OCI-M1 (cell line): ENCODE measurements around the gene HDAC5.
"Not testable (repeated sequence)": the region's sequence is repeated elsewhere in the genome, so short reads cannot be mapped to it uniquely, and the experiment has no call there.

Experiments used
- DNase-seq: peaks from one replicate; lab custom pipeline; 2025; lab: John Stamatoyannopoulos, UW

Gene HDAC5

DNA sequence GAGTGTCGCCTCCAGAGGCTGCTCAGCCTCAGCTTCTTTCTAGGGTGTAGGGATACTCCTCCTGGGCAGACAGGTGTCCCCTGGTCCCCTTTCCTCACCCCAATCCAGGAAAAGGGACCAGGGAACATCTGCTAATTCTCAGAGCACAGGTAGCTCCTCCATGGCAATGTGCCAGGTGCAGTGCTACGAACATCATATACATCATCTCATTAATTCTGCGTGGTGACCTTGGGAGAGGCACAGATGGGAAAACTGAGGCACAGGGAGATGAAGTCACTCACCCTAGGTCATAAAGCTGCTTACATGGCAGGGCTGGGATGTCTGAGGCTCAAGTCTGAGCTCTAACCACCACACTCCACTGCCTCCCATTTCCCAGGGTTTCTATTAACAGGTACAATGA is 11.7 kb downstream of the HDAC5 start:
- no peak for DNase-seq

DNA sequence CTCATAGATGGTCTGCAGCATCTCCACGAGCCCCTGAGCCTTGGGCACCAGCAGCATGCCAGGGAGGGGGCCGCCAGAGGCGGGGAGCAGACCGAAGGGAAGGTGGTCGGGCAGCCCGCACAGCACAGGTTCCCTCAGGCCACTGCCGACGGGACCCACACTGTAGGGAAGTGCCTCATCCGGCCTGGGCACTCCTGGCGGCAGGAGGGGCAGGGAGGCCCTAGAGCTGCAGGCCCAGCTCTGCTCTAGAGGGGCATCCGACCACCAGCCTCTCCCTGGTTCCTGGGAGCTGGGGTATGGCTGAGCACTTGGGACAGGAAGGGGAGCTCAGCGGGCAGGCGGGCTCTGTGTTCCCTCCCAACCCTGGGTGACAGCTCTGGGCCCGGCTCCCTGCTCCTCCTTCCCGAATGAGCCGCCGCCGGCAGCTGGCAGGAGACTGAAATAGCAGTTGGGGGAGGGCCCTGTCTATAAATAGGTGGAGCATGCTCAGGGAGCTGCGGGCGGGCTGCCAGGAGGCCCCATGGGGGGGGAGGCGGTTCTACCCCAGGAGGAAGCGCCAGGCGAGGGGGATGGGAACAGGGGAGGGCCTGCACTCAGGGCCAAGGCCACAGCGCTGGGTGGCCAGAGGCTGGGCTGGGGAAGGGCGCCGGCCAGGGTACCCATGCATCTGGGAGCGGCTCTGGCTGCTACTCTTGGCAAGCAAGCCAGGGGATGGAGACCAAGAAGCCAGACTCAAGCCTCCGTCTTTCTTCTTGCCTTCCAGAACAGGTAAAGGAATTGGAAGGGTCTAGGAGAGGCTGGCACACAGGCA is 12.4 kb downstream of the HDAC5 start:
- DNase-seq: peak; percentile 95

DNA sequence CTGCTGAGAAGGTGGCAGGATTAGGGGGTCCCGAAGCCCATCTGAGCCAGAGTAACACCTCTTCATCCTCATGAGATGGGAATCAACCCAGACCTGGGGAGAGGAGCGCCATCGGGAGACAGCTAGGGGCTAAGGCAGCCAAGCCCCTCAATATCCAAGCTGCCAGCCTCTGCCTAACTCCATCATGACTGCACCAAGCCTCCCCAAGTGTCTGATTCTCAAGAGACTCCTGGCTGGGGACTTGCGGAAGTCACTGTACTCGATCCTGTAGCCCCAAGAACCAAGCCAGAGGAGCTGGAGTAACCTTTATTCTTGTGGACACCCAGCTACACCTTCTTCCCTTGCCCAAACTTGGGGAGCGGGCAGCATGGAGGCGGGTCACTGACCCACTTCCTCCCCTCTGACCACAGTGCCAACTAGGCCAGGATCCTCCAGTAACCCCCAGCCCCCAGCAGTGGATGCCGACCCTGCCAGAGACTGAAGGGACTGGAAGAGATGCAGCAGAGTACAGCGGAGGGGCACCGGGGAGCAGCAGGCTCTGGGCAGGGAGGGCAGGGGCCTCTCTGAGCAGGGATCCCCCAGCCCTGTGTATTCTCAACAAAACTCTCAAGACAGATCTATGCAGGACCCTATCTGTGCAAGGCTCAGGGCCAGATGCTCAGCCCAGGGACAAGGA is 13.3 kb downstream of the HDAC5 start:
- DNase-seq: no peak

DNA sequence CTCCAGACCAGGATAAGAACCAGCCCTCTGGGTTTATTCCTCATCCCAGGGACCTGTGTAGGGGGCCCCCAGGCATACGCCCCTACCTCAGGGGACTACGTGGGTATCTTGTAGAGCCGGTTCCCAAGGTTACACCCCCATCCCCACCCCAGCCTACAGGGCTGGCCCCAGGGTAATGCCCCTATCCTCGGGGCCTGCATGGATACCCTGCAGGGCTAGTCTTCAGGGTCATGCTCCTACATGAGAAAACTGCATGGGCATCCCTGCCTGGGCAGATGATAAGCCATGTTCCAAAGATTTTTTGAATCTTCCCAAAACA is 14.2 kb downstream of the HDAC5 start:
- DNase-seq: no peak

DNA sequence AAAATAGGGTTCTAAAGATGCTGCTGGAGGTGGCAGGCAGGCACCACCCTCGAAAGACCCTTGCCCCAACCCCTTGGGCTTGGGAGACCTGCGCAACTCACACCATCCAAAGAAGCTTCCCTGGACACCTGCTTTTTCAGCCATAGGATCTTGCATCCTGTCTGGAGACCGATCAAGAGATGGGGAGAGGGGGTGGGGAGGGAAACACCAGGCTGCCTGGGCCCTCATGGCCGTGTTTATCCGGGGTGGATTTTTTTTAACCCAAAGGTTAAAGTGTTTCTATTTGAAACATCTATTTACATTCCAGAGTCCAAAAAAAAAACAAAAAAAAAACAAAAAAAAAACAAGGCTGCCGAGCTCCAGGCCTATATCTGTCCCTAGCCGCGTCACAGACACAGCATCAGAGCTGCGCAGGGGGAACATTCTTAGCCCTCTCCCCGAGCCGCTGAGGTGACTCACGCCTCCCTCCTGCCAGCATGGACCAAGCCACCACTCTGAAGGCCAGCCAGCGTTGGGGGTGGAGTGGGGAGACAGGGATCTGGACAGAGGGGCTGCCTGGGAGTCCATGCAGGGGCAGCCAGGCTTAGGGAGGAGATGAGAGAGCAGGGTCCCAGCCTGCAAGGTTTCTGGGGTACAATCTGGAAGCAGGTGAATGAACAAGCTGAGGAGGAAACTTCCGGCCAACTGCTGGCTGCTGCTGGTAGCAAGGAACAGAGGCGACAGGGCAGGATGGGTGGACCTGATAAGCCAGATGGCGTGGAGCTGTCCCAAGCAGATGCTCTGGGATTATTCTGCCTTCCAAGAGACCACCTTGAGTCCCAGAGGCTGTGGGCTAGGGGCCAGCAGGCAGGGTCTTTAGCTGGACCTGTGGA is 14.8 kb downstream of the HDAC5 start:
- peak; percentile 40 for DNase-seq

DNA sequence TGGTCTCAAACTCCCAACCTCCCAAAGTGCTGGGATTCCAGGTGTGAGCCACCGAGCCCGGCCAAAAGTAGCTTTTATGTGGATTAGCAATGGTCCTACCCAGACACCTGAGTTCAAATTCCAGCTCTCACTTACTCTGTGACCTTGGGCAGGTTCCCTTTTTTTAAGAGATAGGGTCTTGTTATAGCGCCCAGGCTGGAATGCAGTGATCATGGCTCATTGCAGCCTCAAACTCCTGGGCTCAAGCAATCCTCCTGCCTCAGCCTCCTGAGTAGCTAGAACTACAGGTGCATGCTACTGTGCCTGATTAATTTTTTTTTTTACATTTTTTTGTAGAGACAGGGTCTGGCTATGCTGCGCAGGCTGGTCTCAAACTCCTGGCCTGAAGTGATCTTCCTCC is 16.6 kb downstream of the HDAC5 start:
- DNase-seq: no peak

DNA sequence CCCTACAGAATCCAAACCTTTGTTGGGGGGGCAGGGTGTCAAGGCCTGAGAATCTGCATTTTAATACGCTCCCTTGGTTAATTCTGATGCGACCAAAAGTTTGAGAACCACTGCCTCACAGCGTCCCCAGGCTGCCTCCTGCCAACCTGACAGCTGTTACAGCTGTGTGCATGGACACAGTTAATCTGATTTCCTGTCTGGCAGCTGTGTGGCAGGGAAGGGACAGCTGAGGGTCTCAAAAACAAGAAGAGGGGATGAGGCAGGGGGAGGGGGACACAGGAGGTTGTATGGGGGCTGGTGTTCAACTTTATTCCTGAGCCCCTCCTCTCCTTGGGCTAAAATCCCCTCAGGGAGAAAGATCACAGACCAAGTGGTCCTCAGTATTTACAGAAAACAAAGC is 17.5 kb downstream of the HDAC5 start:
- DNase-seq: no peak

DNA sequence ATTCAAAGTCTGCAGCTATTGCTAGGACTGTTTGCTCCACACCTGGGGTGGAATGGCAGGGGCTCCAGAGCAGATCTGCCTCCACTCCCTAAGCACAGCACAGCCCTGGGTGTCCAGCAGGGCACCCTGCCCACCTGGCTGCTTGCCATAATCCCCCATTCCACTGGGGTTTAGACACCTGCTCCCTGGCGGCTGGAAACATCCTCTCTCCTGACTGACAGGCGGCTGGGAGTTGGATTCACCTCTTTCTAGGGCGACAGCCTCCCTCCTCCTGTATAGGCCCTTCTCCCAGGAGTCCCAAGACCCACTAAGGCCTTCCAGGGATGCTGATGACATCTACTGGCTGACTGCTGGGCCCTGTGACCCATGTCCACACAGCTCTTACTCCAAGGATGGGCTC is 18.0 kb downstream of the HDAC5 start:
- DNase-seq: no peak

DNA sequence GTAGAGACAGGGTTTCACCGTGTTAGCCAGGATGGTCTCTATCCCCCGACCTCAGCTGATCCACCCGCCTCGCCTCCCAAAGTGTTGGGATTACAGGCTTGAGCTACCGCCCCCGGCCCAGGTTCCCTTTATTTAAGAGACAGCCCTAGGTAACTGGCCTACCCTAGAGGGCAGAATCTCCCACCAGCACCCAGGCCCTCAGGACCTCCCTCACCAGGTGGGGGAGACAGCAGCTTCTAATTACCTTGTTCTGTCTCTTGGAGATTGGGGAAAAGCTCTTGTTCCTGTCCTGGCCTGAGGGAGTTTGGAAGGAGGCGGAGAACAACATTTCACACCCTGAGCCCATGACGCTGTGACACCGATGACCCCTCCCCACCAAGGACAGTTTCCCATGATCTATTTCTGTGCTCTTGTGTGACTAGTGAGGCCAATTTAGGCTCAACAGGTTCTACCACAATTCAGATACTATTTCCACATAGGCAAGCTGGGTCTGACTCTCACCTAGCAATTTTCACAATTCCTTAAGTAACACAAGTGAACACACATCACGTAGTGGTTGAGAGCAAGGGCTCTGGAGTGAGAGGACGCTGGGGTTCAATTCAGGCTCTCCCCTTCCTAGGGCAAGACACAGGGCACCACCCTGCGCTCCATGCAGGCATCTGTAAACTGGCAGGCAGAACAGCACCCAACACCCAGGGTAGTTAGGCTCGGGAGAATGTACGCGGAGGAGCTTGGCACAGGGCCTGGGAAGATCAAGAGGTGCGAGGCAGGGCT is 20.4 kb downstream of the HDAC5 start:
- no peak for DNase-seq

DNA sequence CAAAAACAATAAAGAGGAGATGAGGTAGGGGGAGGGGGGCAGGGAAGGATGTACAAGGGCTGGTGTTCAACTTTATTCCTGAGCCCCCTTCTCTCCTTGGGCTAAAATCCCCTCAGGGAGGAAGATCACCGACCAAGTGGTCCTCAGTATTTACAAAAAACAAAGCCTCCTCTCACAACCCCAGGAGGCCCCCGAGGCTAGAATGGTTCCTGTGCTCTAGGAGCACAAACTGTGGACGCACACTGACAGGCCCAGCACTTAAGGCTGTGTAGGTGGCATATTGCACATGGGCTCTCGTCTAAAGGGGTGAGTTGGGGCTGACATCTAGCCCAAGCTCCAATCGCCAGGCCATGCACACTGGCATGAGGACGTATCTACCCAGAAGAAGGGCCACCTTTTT is 21.6 kb downstream of the HDAC5 start:
- DNase-seq: not testable (repeated sequence)

DNA sequence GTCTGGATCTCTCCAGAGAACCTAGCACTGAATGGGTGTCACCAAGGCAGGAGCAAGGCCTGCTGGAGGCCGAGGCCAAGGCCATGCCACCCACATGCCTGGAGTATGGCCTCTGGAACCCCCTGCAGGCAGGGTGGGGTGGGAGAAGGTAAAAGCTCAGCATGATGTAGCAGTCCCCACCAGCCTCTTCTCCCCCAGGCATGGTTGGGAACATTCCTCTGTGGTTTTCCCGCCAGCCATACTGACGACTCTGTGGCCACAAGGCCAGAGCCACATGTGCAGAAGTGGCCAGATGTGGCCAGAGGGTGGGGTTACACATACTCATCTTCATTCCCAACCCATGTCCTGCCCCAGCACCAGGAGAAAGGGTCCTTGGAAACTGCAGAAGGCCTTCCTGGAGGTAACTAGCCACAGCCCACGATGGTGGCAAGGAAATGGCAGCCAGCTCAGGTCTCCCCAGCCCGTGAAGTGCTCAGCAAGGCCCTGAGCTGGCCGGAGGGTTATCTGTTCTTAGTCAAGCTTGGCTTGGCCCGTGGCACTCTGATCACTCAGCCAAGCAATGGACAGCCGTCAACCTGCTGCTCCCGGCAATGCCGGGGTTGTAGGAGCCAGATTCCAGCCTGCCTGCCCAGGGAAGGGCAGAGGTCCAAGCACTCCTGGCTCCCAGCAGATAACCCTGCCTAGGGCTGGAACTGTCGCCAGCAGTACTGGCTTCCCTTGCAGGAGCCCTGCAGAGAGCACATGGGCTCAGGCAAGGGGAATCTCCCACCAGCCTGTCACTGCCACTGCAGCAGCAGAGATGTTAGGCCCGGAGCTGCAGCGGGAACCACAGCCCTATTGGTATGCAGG is 26.1 kb downstream of the HDAC5 start:
- peak; percentile 53 for DNase-seq

DNA sequence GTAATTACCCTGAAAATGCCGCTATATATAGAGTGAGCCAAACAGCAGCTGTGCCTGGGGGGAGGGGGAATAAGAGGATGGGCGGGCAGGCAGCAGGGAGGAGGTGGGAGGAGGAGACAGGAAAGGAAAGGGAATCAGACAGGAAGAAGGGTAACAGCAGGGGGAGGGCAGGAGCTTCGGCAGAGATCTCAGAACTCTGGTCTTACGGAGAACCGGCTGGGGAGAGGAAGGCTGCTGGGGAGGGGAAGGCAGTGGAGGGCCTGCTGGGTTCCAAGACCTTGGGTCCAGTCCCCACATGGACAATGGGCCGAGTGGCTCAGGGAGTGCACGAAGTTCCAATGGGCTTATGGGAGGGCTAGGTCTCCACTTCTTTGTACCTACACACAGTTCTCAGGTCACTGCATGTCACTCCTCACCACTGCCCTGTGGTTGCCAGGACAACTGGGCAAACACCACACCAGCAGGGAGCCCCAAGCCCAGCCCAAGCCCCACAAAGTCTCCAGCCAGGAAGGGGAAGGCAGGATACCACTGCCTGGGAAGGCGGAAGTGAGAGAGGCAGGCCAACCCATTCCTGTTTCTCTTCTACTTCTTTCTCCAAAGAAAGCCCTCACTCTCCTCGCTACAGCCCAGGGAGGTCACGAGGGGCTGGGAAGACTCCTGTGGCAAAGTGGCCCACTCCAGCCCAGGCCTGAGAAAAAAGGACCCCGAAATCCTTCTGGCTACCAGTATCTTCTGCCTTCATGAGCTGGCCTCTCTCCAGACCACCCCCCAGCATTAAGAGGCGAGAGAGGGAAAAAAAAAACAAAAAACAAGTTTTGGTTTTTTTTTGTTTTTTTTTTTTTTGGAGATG is 27.6 kb downstream of the HDAC5 start:
- DNase-seq: peak; percentile 91

DNA sequence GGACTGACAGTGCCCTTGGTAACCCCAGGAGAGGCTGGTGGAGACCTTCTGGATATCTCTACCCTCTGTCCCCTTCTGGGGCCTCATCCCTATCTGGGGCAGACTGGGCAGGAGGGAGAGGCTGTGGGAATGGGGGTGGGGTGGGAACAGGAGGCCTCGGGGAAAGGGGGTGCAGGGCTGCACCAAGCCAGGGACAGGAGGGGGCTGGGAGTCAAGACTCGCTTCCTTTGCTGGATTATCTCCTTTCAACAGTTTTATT is 28.1 kb downstream of the HDAC5 start:
- DNase-seq: no peak

DNA sequence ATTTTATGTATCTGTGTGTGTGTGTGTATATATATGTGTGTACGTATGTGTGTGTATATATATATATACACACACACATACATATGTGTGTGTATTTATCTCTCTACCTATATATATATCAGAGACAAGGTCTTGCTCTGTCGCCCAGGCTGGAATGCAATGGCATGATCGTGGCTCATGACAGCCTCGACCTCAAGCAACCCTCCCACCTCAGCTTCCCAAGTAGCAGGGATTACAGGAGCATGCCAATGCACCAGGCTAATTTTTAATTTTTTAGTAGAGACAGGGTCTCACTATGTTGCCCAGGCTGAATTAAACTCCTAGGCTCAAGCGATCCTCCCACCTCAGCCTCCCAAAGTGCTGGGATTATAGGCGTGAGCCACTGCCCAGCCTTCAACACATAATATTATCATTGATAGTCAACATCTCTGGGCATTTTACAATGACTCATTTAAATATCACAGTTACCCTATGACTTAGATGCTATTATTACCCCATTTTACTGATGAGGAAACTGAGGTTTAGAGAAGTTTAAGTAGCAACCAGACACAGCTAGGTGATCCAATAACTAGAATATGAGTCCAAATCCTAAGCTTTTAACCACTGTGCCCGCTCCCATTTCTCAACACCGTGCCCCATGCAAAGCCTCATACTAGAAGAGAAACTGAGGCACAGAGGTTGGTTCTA is 28.6 kb downstream of the HDAC5 start:
- DNase-seq: no peak

DNA sequence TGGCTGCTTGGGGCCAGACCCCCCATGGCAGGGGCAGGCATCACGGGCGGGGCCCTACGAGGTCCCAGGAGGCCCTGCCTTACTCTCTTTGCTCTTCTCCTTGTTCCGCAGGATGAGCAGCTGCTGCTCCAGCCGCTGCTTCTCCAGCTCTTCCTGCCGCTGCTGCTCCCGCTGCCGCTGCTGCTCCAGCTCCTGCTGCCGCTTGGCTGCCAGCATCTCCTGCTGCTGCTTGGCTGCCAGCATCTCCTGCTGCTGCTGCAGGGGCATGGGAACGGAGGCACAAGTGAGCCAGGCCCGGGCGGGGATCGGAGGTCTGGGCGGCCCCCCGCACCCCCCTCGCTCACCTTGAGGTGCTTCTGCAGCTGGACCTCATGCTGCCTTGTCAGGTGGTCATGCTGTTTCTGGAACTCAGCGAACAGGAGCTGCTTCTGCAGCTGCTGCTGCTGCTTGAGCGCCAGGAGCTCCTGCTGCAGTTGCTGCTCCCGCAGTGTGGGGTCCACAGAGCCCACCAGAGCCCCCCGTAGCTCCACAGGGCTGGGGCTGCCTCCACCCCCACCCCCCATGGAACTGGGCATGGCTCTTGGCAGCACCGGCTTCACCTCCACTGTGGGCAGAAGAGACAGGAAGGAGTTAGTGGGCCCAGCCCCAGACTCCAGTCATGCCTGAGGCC is 30.1 kb downstream of the HDAC5 start:
- DNase-seq: no peak

DNA sequence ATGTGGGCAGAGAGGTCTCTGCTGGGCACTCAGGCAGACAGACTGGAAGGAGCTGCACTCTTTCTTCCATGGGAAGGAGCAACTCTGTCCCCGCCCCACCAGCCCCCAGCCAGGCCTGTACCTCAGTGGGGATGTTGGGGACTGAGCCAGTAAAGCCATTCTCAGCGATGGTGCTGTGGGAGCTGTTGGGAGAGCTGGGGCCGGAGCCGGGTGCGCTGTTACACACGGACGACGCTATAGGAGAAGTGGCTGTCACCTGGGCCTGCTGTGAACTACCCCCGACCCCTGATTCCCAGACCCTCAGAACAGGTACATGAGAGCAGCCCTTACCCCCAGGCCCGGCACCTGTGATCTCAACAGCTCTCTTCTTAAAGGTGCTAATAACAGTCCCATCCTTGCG is 31.4 kb downstream of the HDAC5 start:
- DNase-seq: no peak

DNA sequence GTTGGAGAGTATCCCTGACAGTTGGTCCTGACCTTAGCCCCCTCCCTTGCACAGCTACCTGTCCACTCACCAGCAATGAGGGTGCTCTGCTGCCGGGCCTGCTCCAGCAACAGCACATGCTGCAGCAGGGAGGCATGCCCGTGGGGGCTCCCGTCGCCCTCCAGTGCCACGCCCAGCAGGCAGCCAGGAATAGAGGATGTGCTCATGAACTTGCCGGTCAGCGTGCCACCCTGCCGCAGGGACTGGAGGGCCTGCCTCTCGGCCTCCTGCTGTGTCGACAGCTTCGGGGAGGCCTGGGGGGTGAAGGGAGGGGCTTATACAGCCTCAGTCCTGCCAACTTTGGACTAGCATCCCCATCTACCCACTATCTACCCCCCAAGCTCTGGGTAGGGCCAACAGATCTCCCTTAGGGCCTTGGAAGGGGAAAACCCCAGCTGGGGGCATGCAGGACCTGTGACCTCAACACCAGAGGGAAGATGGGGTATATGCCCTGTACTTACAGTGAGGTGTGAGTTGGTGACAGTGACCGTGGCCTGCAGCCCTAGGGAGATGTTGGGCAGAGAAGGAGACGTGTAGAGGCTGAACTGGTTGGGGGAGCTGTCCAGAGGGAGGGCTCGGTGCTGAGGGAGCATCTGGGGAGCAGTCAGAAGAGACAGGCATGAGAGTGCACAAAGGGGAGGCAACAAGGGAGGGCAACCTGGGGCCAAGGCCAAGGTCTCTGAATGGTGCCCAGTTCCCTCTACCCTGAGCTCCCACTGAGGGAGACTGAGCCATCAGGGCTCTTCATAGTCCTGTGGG is 32.0 kb downstream of the HDAC5 start:
- no peak for DNase-seq

DNA sequence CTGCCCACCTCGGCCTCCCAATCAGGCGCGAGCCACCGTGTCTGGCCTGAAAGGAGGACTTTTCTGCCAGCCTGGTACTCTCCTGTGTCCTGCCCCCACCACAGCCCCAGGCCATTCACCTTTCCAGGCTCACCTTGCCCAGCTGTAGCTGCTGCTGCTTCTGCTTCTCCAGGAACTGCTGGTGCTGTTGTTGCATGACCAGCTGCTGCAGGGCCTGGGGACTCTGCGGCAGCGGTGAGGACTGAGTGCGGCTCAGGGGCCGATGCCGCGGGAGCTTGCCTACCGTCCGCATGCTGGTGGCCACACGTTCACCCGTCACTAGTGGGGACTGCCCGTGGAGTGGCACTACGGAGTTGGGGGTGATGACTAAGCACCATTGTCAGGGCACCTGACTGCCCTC is 35.2 kb downstream of the HDAC5 start:
- no peak for DNase-seq

DNA sequence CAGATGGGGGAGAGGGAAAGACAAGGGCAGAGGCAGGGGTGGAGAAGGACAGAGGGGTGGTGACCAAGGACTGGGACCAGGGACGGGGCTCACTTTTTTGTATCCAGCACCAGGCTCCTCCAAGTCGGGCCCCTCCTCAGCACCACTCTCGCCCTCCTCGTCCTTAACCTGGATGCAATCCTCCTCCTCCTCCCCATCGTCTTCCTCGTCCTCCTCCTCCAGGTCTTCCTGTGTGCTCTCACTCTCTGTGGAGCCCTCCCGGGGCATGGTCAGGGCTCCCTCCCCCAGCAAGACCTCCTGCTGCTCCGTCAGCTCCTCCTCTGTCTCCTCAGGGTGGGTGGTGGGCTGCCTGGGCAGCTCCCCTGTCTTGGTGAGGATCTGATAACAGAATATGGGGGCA is 36.1 kb downstream of the HDAC5 start:
- DNase-seq: no peak
